Fibroblast of gingiva (primary cell): Measurements from ENCODE around the gene PAIP2B.
"Not testable (repeated sequence)": the region's sequence is repeated elsewhere in the genome, so short reads cannot be mapped to it uniquely, and the experiment has no call there.

Source experiments
- DNase-seq: peaks from one replicate; pipeline ENCODE4 v3.0.0-alpha.2; 2011; ENCODE audit warnings: low read depth

PAIP2B gene

GRCh38 chr2:71226965-71227560 is at the start of gene PAIP2B:
PAIP2B (minus strand) TSS chr2:71227103; CDS start chr2:71202589, 24,514 bp downstream.
- DNase-seq = peak; percentile 96

GRCh38 chr2:71275939-71276310 is 49.0 kb upstream of the PAIP2B start:
- DNase-seq = no peak

GRCh38 chr2:71269511-71270090 is 42.7 kb upstream of the PAIP2B start:
- no peak for DNase-seq

GRCh38 chr2:71263386-71263785 is 36.5 kb upstream of the PAIP2B start:
- DNase-seq = no peak

GRCh38 chr2:71261534-71261933 is 34.6 kb upstream of the PAIP2B start:
- DNase-seq = no peak

- no peak for DNase-seq
Measured at GRCh38 chr2:71256421-71256820, 29.5 kb upstream of the PAIP2B start.

GRCh38 chr2:71254776-71255175 is 27.9 kb upstream of the PAIP2B start:
- DNase-seq = no peak

- no peak for DNase-seq
Measured at GRCh38 chr2:71254078-71254477, 27.2 kb upstream of the PAIP2B start.

GRCh38 chr2:71253476-71253875 is 26.6 kb upstream of the PAIP2B start:
- DNase-seq = no peak

GRCh38 chr2:71252862-71253261 is 26.0 kb upstream of the PAIP2B start:
- DNase-seq = no peak

GRCh38 chr2:71250935-71251334 is 24.0 kb upstream of the PAIP2B start:
- no peak for DNase-seq

- no peak for DNase-seq
Measured at GRCh38 chr2:71244302-71244660, 17.4 kb upstream of the PAIP2B start.

GRCh38 chr2:71243634-71244301 is 16.9 kb upstream of the PAIP2B start:
- DNase-seq = no peak

GRCh38 chr2:71240794-71241193 is 13.9 kb upstream of the PAIP2B start:
- DNase-seq = no peak

- DNase-seq = no peak
Measured at GRCh38 chr2:71238089-71238488, 11.2 kb upstream of the PAIP2B start.

- DNase-seq = no peak
Measured at GRCh38 chr2:71235930-71236587, 9.2 kb upstream of the PAIP2B start.

GRCh38 chr2:71233072-71233471 is 6.2 kb upstream of the PAIP2B start:
- DNase-seq = not testable (repeated sequence)

- no peak for DNase-seq
Measured at GRCh38 chr2:71226096-71226964, 573 bp downstream of the PAIP2B start.

- DNase-seq = no peak
Measured at GRCh38 chr2:71224935-71225334, 2.0 kb downstream of the PAIP2B start.

- no peak for DNase-seq
Measured at GRCh38 chr2:71224457-71224856, 2.4 kb downstream of the PAIP2B start.

GRCh38 chr2:71223767-71224333 is 3.1 kb downstream of the PAIP2B start:
- DNase-seq = peak; percentile 24

- DNase-seq = no peak
Measured at GRCh38 chr2:71220743-71221142, 6.2 kb downstream of the PAIP2B start.
